H9 (cell line): ENCODE data around the gene FBXL16. TPM values are rescaled to one million over a fixed set of nuclear protein-coding genes. Genes with fewer than 3 reads are reported as not detected.

ENCODE experiments used
- DNase-seq: peaks from one replicate; pipeline ENCODE4 v3.0.0-alpha.2; 2017
- H2AFZ ChIP-seq: one replicate; pipeline ENCODE4 v1.6.1; 2013; ENCODE audit warnings: mild to moderate bottlenecking, low read length, control low read depth, moderate library complexity
- H2AK5ac ChIP-seq: 2 replicates; pipeline ENCODE4 v1.6.1; 2013; ENCODE audit warnings: low read length, control low read depth, mixed read lengths; ENCODE audit not compliant: insufficient read length
- H2BK120ac ChIP-seq: one replicate; pipeline ENCODE4 v1.6.1; 2013; ENCODE audit warnings: low read depth, mild to moderate bottlenecking, low read length, control low read depth, inconsistent platforms; ENCODE audit not compliant: poor library complexity, severe bottlenecking
- H2BK12ac ChIP-seq: 2 replicates; pipeline ENCODE4 v1.6.1; 2013; ENCODE audit warnings: low read length, control low read depth, mixed read lengths, low read depth; ENCODE audit not compliant: insufficient read length
- H2BK15ac ChIP-seq: 2 replicates; pipeline ENCODE4 v1.6.1; 2013; ENCODE audit warnings: low read depth, low read length, control low read depth
- H2BK20ac ChIP-seq: one replicate; pipeline ENCODE4 v1.6.1; 2013; ENCODE audit warnings: low read depth, mild to moderate bottlenecking, low read length, control low read depth, inconsistent platforms; ENCODE audit not compliant: poor library complexity, severe bottlenecking
- H2BK5ac ChIP-seq: 2 replicates; pipeline ENCODE4 v1.6.1; 2013; ENCODE audit warnings: low read length, control low read depth, mixed read lengths; ENCODE audit not compliant: insufficient read length
- H3K14ac ChIP-seq: 2 replicates; pipeline ENCODE4 v1.6.1; 2013; ENCODE audit warnings: low read length, control low read depth; ENCODE audit not compliant: insufficient read depth
- H3K18ac ChIP-seq: 2 replicates; pipeline ENCODE4 v1.6.1; 2013; ENCODE audit warnings: low read depth, mild to moderate bottlenecking, mixed read lengths, low read length, control low read depth; ENCODE audit not compliant: insufficient read length
- H3K23ac ChIP-seq: 2 replicates; pipeline ENCODE4 v1.6.1; 2013; ENCODE audit warnings: low read length, control low read depth, mixed read lengths, low read depth; ENCODE audit not compliant: insufficient read length
- H3K23me2 ChIP-seq: 2 replicates; pipeline ENCODE4 v1.6.1; 2013; ENCODE audit warnings: low read depth, mild to moderate bottlenecking, mixed read lengths, low read length, control low read depth; ENCODE audit not compliant: insufficient read length, poor library complexity, severe bottlenecking
- H3K27ac ChIP-seq: 2 replicates; pipeline ENCODE4 v1.5.1; 2013; ENCODE audit warnings: low read length, control low read depth, mixed read lengths, low read depth; ENCODE audit not compliant: insufficient read length
- H3K27me3 ChIP-seq: 2 replicates; pipeline ENCODE4 v1.6.1; 2013; ENCODE audit warnings: low read length, control low read depth, inconsistent platforms; ENCODE audit not compliant: insufficient read depth
- H3K4ac ChIP-seq: 2 replicates; pipeline ENCODE4 v1.6.1; 2013; ENCODE audit warnings: low read depth, mild to moderate bottlenecking, control low read depth, inconsistent platforms, low read length, moderate library complexity
- H3K4me1 ChIP-seq: 2 replicates; pipeline ENCODE4 v1.6.1; 2013; ENCODE audit warnings: low read length, control low read depth, inconsistent platforms; ENCODE audit not compliant: insufficient read depth
- H3K4me2 ChIP-seq: 2 replicates; pipeline ENCODE4 v1.6.1; 2013; ENCODE audit warnings: low read length, control low read depth, mixed read lengths; ENCODE audit not compliant: insufficient read length, insufficient read depth
- H3K56ac ChIP-seq: 2 replicates; pipeline ENCODE4 v1.6.1; 2013; ENCODE audit warnings: low read depth, mild to moderate bottlenecking, mixed read lengths, low read length, control low read depth; ENCODE audit not compliant: insufficient read length
- H3K79me1 ChIP-seq: 2 replicates; pipeline ENCODE4 v1.6.1; 2013; ENCODE audit warnings: low read depth, mild to moderate bottlenecking, moderate library complexity, low read length, control low read depth, inconsistent platforms; ENCODE audit not compliant: insufficient read depth, poor library complexity, severe bottlenecking
- H3K79me2 ChIP-seq: 2 replicates; pipeline ENCODE4 v1.6.1; 2013; ENCODE audit warnings: low read length, control low read depth, inconsistent platforms; ENCODE audit not compliant: insufficient read depth
- H3K9ac ChIP-seq: 2 replicates; pipeline ENCODE4 v1.6.1; 2013; ENCODE audit warnings: low read length, control low read depth, mixed read lengths; ENCODE audit not compliant: insufficient read length; ENCODE audit errors: extremely low read depth
- H3K9me3 ChIP-seq: one replicate; pipeline ENCODE4 v1.6.1; 2013; ENCODE audit warnings: low read depth, low read length, inconsistent platforms; ENCODE audit not compliant: control insufficient read depth
- H3T11ph ChIP-seq: one replicate; pipeline ENCODE4 v1.6.1; 2013; ENCODE audit warnings: mild to moderate bottlenecking, low read length, control low read depth, inconsistent platforms
- H4K20me1 ChIP-seq: one replicate; pipeline ENCODE4 v1.6.1; 2013; ENCODE audit not compliant: control insufficient read depth, insufficient read length, insufficient read depth
- H4K5ac ChIP-seq: 2 replicates; pipeline ENCODE4 v1.6.1; 2013; ENCODE audit warnings: low read depth, mild to moderate bottlenecking, mixed read lengths, low read length, control low read depth; ENCODE audit not compliant: insufficient read length
- H4K8ac ChIP-seq: replicated peaks from 2 replicates; pipeline ENCODE4 v1.6.1; 2013; ENCODE audit warnings: low read length, control low read depth, mixed read lengths, low read depth; ENCODE audit not compliant: insufficient read length
- H4K91ac ChIP-seq: 2 replicates; pipeline ENCODE4 v1.6.1; 2013; ENCODE audit warnings: low read depth, mild to moderate bottlenecking, moderate library complexity, mixed read lengths, low read length, control low read depth; ENCODE audit not compliant: insufficient read length
- H3K27ac Mint-ChIP-seq, 3 experiments: 2 replicates in 2 of 3; 3 replicates in 1 of 3; pipeline ENCODE4 v1.8.0; 2020 to 2021; ENCODE audit warnings: mixed read lengths in 3 of 3, mild to moderate bottlenecking in 1 of 3, moderate library complexity in 1 of 3
- H3K27me3 Mint-ChIP-seq: 2 replicates; pipeline ENCODE4 v1.8.0; 2021; ENCODE audit warnings: low read depth, mild to moderate bottlenecking, moderate library complexity, mixed read lengths
- H3K36me3 Mint-ChIP-seq, 3 experiments: 2 replicates in 2 of 3; 3 replicates in 1 of 3; pipeline ENCODE4 v1.8.0; 2020 to 2021; ENCODE audit warnings: low read depth in 3 of 3, mixed read lengths in 3 of 3; ENCODE audit not compliant: insufficient read depth in 1 of 3
- H3K4me1 Mint-ChIP-seq, 2 experiments: 2 replicates each; pipeline ENCODE4 v1.8.0; 2020; ENCODE audit warnings: mixed read lengths in 2 of 2
- H3K4me3 Mint-ChIP-seq, 2 experiments: 2 replicates in 1 of 2; 3 replicates in 1 of 2; pipeline ENCODE4 v1.8.0; 2020 to 2021; ENCODE audit warnings: mild to moderate bottlenecking in 2 of 2, mixed read lengths in 2 of 2, moderate library complexity in 1 of 2
- H3K9me3 Mint-ChIP-seq, 2 experiments: 2 replicates in 1 of 2; 3 replicates in 1 of 2; pipeline ENCODE4 v1.8.0; 2020; ENCODE audit warnings: mild to moderate bottlenecking in 2 of 2, mixed read lengths in 2 of 2, moderate library complexity in 1 of 2
- WGBS: extraction: QIAGEN DNeasy Blood & Tissue Kit; methylation state at CpG from one replicate; pipeline ENCODE4 v1.1.7; 2013; ENCODE audit warnings: missing lambda C conversion rate, low lambda C conversion rate, mixed read lengths; ENCODE audit not compliant: insufficient read length; ENCODE audit errors: extremely low coverage; 5-methylcytosine and 5-hydroxymethylcytosine counted together
- long read RNA-seq: library from polyadenylated mRNA; unstranded; transcript quantifications from one replicate; pipeline ENCODE4 v2.0.0, GENCODE V29; 2020
- total RNA-seq: library from RNA; stranded (reverse); gene quantifications from 2 replicates; pipeline ENCODE4 v1.2.1, GENCODE V29; 2021
- TF ChIP-seq, protein P1 (sequence below): fragments of 200-600 bp; sonication (generic); conservative IDR thresholded peaks from 3 replicates; pipeline ENCODE4 v1.8.0; 2021; ENCODE audit warnings: antibody characterized with exemption, mild to moderate bottlenecking

FBXL16 gene, protein sequence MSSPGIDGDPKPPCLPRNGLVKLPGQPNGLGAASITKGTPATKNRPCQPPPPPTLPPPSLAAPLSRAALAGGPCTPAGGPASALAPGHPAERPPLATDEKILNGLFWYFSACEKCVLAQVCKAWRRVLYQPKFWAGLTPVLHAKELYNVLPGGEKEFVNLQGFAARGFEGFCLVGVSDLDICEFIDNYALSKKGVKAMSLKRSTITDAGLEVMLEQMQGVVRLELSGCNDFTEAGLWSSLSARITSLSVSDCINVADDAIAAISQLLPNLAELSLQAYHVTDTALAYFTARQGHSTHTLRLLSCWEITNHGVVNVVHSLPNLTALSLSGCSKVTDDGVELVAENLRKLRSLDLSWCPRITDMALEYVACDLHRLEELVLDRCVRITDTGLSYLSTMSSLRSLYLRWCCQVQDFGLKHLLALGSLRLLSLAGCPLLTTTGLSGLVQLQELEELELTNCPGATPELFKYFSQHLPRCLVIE
- total RNA-seq, result 9.6 and 10.7 TPM in 2 replicates
- long read RNA-seq, partial matches to known transcripts, result 0 of 4 reads
- long read RNA-seq, other reads (novel, unspliced or antisense), result 4 of 4 reads

DNA sequence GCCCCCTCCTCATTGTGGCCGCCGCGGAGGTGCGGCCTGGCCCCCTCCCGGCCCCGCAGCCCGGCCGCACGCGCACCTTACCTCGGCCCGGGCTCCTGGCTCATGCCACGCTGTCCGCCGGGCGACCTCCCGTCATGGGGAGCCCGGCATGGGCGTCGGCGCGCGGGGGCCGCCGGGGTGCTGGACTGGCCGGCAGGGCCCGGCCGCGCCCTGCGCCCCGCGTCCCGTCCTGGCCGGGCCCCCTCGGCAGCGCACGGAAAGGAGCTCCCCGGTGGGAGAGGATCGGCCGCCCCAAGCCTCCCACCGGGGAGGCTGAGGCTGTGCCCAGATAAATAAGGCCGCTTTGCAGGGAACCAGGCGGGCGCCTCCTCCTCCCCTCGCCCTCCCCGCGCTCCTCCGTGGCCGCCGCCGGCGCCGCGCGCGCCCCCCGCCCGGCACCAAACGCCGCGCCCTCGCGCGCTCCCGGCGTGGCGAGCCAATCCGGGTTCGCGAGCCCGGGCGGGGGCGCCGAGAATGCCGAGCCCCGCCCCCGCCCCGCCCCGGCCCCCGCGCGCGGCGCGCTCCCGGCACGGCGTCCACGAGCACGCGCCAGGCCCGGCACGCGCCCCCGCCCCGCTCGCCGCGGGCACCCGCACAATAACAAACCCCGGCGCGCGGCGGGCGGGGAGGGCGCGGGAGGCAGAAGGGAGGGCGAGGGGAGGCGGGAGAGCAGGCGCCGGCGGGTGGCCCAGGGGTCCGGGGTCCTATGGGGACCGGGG is at the start of gene FBXL16:
Gene FBXL16 (minus strand): TSS at position 371 of the 758 bp plus-strand sequence. CDS start 8,396 bp downstream, outside the sequence.
- no peak within 1 kb of the TSS for H2BK120ac ChIP-seq
- no peak within 1 kb of the TSS for H4K8ac ChIP-seq
- Mint-ChIP-seq H3K9me3 (peaks cover 0 to 2% of the 10 kb centered on the region in 2 experiments; a peak in 1 of 5 replicates), H3K27ac (no peak within 1 kb of the TSS), H3K36me3 (peaks cover 0 to 3% (median 0%) of the 10 kb centered on the region in 3 experiments; a peak in 2 of 7 replicates), H3K4me1 (peaks cover 0 to 9% of the 10 kb centered on the region in 2 experiments; a peak in 1 of 4 replicates), H3K4me3 (peak within 1 kb of the TSS; percentile 50 to 79), H3K27me3 (peaks cover 90% of the 10 kb centered on the region)
- H3K56ac ChIP-seq, result no peak within 1 kb of the TSS
- no CpG with 5 or more reads among the region's 115 CpGs for WGBS
- no peak within 1 kb of the TSS for H3K9ac ChIP-seq
- H3K23ac ChIP-seq, result no peak within 1 kb of the TSS
- no peak within 1 kb of the TSS for H3K27ac ChIP-seq
- H3K4me2 ChIP-seq, result peak within 1 kb of the TSS; percentile 49
- H2AFZ ChIP-seq, result no peak within 1 kb of the TSS
- no peak within 1 kb of the TSS for H3T11ph ChIP-seq
- H2BK20ac ChIP-seq, result no peak within 1 kb of the TSS
- no peak within 1 kb of the TSS for H2BK12ac ChIP-seq
- H2BK5ac ChIP-seq, result no peak within 1 kb of the TSS
- H4K91ac ChIP-seq, result no peak within 1 kb of the TSS
- no peaks in the 10 kb centered on the region for H4K20me1 ChIP-seq
- H3K9me3 ChIP-seq, result no peaks in the 10 kb centered on the region
- H3K27me3 ChIP-seq, result peaks cover 52% of the 10 kb centered on the region; the same call in 1 of the 2 replicates
- H3K79me2 ChIP-seq, result no peaks in the 10 kb centered on the region
- no peak within 1 kb of the TSS for H2AK5ac ChIP-seq
- TF ChIP-seq, protein P1, sequence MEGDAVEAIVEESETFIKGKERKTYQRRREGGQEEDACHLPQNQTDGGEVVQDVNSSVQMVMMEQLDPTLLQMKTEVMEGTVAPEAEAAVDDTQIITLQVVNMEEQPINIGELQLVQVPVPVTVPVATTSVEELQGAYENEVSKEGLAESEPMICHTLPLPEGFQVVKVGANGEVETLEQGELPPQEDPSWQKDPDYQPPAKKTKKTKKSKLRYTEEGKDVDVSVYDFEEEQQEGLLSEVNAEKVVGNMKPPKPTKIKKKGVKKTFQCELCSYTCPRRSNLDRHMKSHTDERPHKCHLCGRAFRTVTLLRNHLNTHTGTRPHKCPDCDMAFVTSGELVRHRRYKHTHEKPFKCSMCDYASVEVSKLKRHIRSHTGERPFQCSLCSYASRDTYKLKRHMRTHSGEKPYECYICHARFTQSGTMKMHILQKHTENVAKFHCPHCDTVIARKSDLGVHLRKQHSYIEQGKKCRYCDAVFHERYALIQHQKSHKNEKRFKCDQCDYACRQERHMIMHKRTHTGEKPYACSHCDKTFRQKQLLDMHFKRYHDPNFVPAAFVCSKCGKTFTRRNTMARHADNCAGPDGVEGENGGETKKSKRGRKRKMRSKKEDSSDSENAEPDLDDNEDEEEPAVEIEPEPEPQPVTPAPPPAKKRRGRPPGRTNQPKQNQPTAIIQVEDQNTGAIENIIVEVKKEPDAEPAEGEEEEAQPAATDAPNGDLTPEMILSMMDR, result no peak
- no peak within 1 kb of the TSS for H3K18ac ChIP-seq
- no peak within 1 kb of the TSS for H3K4ac ChIP-seq
- H3K79me1 ChIP-seq, result no peaks in the 10 kb centered on the region
- no peak within 1 kb of the TSS; the same call in 1 of the 2 replicates for H3K14ac ChIP-seq
- H3K23me2 ChIP-seq, result peaks cover 4% of the 10 kb centered on the region
- H2BK15ac ChIP-seq, result no peak within 1 kb of the TSS
- no peak within 1 kb of the TSS for H4K5ac ChIP-seq
- DNase-seq, result no peak
- no peaks in the 10 kb centered on the region for H3K4me1 ChIP-seq
